ENCODE measurements around the gene ADAMTS2. TPM values are rescaled to one million over a fixed set of nuclear protein-coding genes. Genes with fewer than 3 reads are reported as not detected.

The ADAMTS2 gene
- total RNA-seq, 1 donor from 2014 or later = 61.1 TPM

GRCh38 chr5:179311091-179311470, 34.2 kb downstream of the ADAMTS2 start:
- no peak for DNase-seq

GRCh38 chr5:179310439-179311090, 34.7 kb downstream of the ADAMTS2 start:
- DNase-seq = no peak

- DNase-seq = no peak
These were observed 35.4 kb downstream of the ADAMTS2 start for GRCh38 chr5:179309751-179310320.

GRCh38 chr5:179309383-179309670, 35.9 kb downstream of the ADAMTS2 start:
- DNase-seq = no peak

GRCh38 chr5:179308563-179309382, 36.5 kb downstream of the ADAMTS2 start:
- no peak for DNase-seq

GRCh38 chr5:179307931-179308471, 37.3 kb downstream of the ADAMTS2 start:
- no peak for DNase-seq

- no peak for DNase-seq
These were observed 38.1 kb downstream of the ADAMTS2 start for GRCh38 chr5:179307013-179307800.

GRCh38 chr5:179306191-179307012, 38.9 kb downstream of the ADAMTS2 start:
- DNase-seq = no peak

GRCh38 chr5:179304871-179305270, 40.4 kb downstream of the ADAMTS2 start:
- no peak for DNase-seq

- DNase-seq = no peak
These were observed 40.8 kb downstream of the ADAMTS2 start for GRCh38 chr5:179304466-179304865.

GRCh38 chr5:179303451-179304200, 41.6 kb downstream of the ADAMTS2 start:
- no peak for DNase-seq

- no peak for DNase-seq
These were observed 42.6 kb downstream of the ADAMTS2 start for GRCh38 chr5:179302499-179303185.

GRCh38 chr5:179301796-179302195, 43.5 kb downstream of the ADAMTS2 start:
- no peak for DNase-seq

- no peak for DNase-seq
These were observed 43.9 kb downstream of the ADAMTS2 start for GRCh38 chr5:179301376-179301775.

GRCh38 chr5:179300581-179301180, 44.6 kb downstream of the ADAMTS2 start:
- no peak for DNase-seq

- no peak for DNase-seq
These were observed 46.9 kb downstream of the ADAMTS2 start for GRCh38 chr5:179298181-179298993.

GRCh38 chr5:179297486-179298180, 47.6 kb downstream of the ADAMTS2 start:
- no peak for DNase-seq

- no peak for DNase-seq
These were observed 48.2 kb downstream of the ADAMTS2 start for GRCh38 chr5:179297026-179297425.

Measured in tongue (tissue), 2 donors.